Measurements from ENCODE around the gene PLAC9. TPM values are rescaled to one million over a fixed set of nuclear protein-coding genes. Genes with fewer than 3 reads are reported as not detected.

The PLAC9 gene
- total and polyA plus RNA-seq, 9 donors: 3.1 to 16.9 (median 6.7) TPM

- H3K27me3 ChIP-seq: no peaks in the 10 kb centered on the region
- H3K4me3 ChIP-seq: no peak overlapping the region
- no peaks in the 10 kb centered on the region for H3K36me3 ChIP-seq
- H3K27ac ChIP-seq: no peak overlapping the region
- no peak for DNase-seq
- intact Hi-C loops (cut with DNase I): no loop called here
- H3K9me3 ChIP-seq: no peaks in the 10 kb centered on the region
- WGBS, 3 donors: 74 to 82% (median 78%) methylated on average over 7 of the region's 7 CpGs
- TF ChIP-seq EP300 (IDR thresholded peaks at IDR 0.05) (no peak), CTCF (IDR thresholded peaks at IDR 0.05) (no peak)
- no peaks in the 10 kb centered on the region for H3K4me1 ChIP-seq (ENCODE audit: insufficient read depth)
Observed at GRCh38 chr10:80168162-80168511, 35.6 kb downstream of the PLAC9 start.

- H3K36me3 ChIP-seq: no peaks in the 10 kb centered on the region
- WGBS, 3 donors: 88 to 92% (median 91%) methylated on average over 11 to 13 of the region's 13 CpGs
- no peak for DNase-seq
- no peaks in the 10 kb centered on the region for H3K9me3 ChIP-seq
- TF ChIP-seq EP300 (IDR thresholded peaks at IDR 0.05): no peak
- TF ChIP-seq POLR2A (IDR thresholded peaks at IDR 0.05): no peak
- no peak for TF ChIP-seq CTCF (IDR thresholded peaks at IDR 0.05)
- H3K27ac ChIP-seq: no peak overlapping the region
- no peaks in the 10 kb centered on the region for H3K4me1 ChIP-seq (ENCODE audit: insufficient read depth)
- H3K27me3 ChIP-seq: no peaks in the 10 kb centered on the region
- H3K4me3 ChIP-seq: no peak overlapping the region
- intact Hi-C loops (cut with DNase I): no loop called here
Observed at GRCh38 chr10:80168679-80169380, 36.3 kb downstream of the PLAC9 start.

- H3K36me3 ChIP-seq: no peaks in the 10 kb centered on the region
Observed at GRCh38 chr10:80170026-80170425, 37.5 kb downstream of the PLAC9 start.

GRCh38 chr10:80170641-80171040 lies 38.1 kb downstream of the PLAC9 start:
- 86 to 95% (median 88%) methylated on average over 10 of the region's 10 CpGs for whole genome bisulfite sequencing, 3 donors
- Histone ChIP-seq H3K9me3 (no peaks in the 10 kb centered on the region), H3K36me3 (no peaks in the 10 kb centered on the region), H3K27me3 (no peaks in the 10 kb centered on the region), H3K27ac (no peak overlapping the region), H3K4me1 (ENCODE audit: insufficient read depth) (no peaks in the 10 kb centered on the region), H3K4me3 (no peak overlapping the region)
- TF ChIP-seq CTCF (IDR thresholded peaks at IDR 0.05) (no peak), EP300 (IDR thresholded peaks at IDR 0.05) (no peak), POLR2A (IDR thresholded peaks at IDR 0.05) (no peak)
- DNase-seq: no peak
- intact Hi-C loops (cut with DNase I): no loop called here

More at GRCh38 chr10:80170026-80170425, 37.5 kb downstream of the PLAC9 start:
- Histone ChIP-seq H3K4me3 (no peak overlapping the region), H3K9me3 (no peaks in the 10 kb centered on the region), H3K4me1 (ENCODE audit: insufficient read depth) (no peaks in the 10 kb centered on the region), H3K27ac (no peak overlapping the region), H3K27me3 (no peaks in the 10 kb centered on the region)
- TF ChIP-seq EP300 (IDR thresholded peaks at IDR 0.05) (no peak), POLR2A (IDR thresholded peaks at IDR 0.05) (no peak), CTCF (IDR thresholded peaks at IDR 0.05) (no peak)
- 67 to 70% (median 69%) methylated on average over 4 of the region's 4 CpGs for WGBS, 3 donors
- no peak for DNase-seq
- intact Hi-C loops (cut with DNase I): no loop called here
